Panc1 (cell line): ENCODE data around the gene TRIM29.

Experiments
- POLR2AphosphoS5 ChIP-seq: IDR thresholded peaks from 2 replicates; pipeline ENCODE4 v1.6.1; 2012; ENCODE audit warnings: mild to moderate bottlenecking, low read depth, low read length, moderate library complexity
- REST ChIP-seq, 2 experiments: IDR thresholded peaks; 2 replicates each; pipeline ENCODE4 v1.6.1; 2011 to 2012; ENCODE audit warnings: low read depth in 2 of 2, control low read depth in 1 of 2, low read length in 1 of 2, mild to moderate bottlenecking in 1 of 2, moderate library complexity in 1 of 2; ENCODE audit not compliant: insufficient read depth in 1 of 2

GRCh38 chr11:120169981-120170698 lies 32.2 kb upstream of the TRIM29 start:
- TF ChIP-seq POLR2AphosphoS5 (no peak), REST (IDR thresholded peaks at IDR 0.05; ENCODE audit: insufficient read depth in 1 of 2, low read depth in 2 of 2, low read length in 1 of 2) (no peak)
